Endothelial cell of umbilical vein (primary cell): ENCODE measurements around the gene CAMK2D. TPM values are rescaled to one million over a fixed set of nuclear protein-coding genes. Genes with fewer than 3 reads are reported as not detected.
A peak's percentile ranks its signal among the peaks of the same experiment; 100 is the strongest.

Experiments used
- BruUV-seq: library from RNA; stranded (reverse); fragments of 400-500 nt; replicated peaks from 2 replicates; lab custom pipeline; 2021; lab: Mats Ljungman, UMichigan
- CTCF ChIA-PET: fragments of 300-600, 350-600 bp; sonication (Branson Sonifier 250); formaldehyde crosslinking; loops from one replicate; lab custom pipeline; 2021; ENCODE audit warnings: antibody characterized with exemption, inconsistent platforms; lab: Charles Lee
- POLR2A ChIA-PET: fragments of 300-600, 350-600 bp; sonication (Branson Sonifier 250); formaldehyde crosslinking; loops from one replicate; lab custom pipeline; 2021; ENCODE audit warnings: antibody characterized with exemption, inconsistent platforms; lab: Charles Lee
- DNase-seq: peaks from one replicate; pipeline ENCODE4 v3.0.0-alpha.2; 2011; ENCODE audit warnings: low read depth, low spot score
- FAIRE-seq: peaks from 2 replicates; lab custom pipeline; 2011; peaks lifted over from hg19 to GRCh38; lab: Jason Lieb, UNC
- H2AFZ ChIP-seq: 2 replicates; pipeline ENCODE4 v1.6.0; 2012; ENCODE audit warnings: low read depth, low read length, control low read depth, inconsistent platforms
- H3K27ac ChIP-seq: 2 replicates; pipeline ENCODE4 v1.5.1; 2011; ENCODE audit warnings: low read depth, mild to moderate bottlenecking, control low read depth, low read length, moderate library complexity; ENCODE audit not compliant: insufficient read depth
- H3K27me3 ChIP-seq, 2 experiments: 2 replicates each; pipeline versions ENCODE4 v1.6.0 to v1.6.1; 2011; ENCODE audit warnings: low read length in 2 of 2, mixed read lengths in 1 of 2; ENCODE audit not compliant: control insufficient read depth in 2 of 2, insufficient read depth in 2 of 2
- H3K36me3 ChIP-seq, 2 experiments: 2 replicates in 1 of 2; 3 replicates in 1 of 2; pipeline ENCODE4 v1.5.1; 2011; ENCODE audit warnings: low read length in 2 of 2, mild to moderate bottlenecking in 1 of 2, moderate library complexity in 1 of 2; ENCODE audit not compliant: control insufficient read depth in 2 of 2, insufficient read depth in 2 of 2; ENCODE audit errors: extremely low read depth in 1 of 2
- H3K4me1 ChIP-seq: 3 replicates; pipeline ENCODE4 v1.5.1; 2011; ENCODE audit warnings: mild to moderate bottlenecking, low read length; ENCODE audit not compliant: control insufficient read depth, insufficient read depth; ENCODE audit errors: extremely low read depth
- H3K4me2 ChIP-seq: 2 replicates; pipeline ENCODE4 v1.6.1; 2011; ENCODE audit warnings: low read length, control low read depth, mixed read lengths; ENCODE audit not compliant: insufficient read depth
- H3K4me3 ChIP-seq, 3 experiments: fragments of 200-600 bp in 1 of 3; sonication (generic), shearing (Covaris generic) in 1 of 3; replicated peaks in 1 of 3; 2 replicates each; pipeline ENCODE4 v1.5.1; 2011 to 2016; ENCODE audit warnings: control low read depth in 3 of 3, low read length in 3 of 3, mild to moderate bottlenecking in 2 of 3, inconsistent platforms in 1 of 3, low read depth in 1 of 3, moderate library complexity in 1 of 3; ENCODE audit not compliant: insufficient read depth in 1 of 3
- H3K79me2 ChIP-seq: 2 replicates; pipeline ENCODE4 v1.6.0; 2012; ENCODE audit warnings: low read length, inconsistent platforms; ENCODE audit not compliant: control insufficient read depth, insufficient read depth
- H3K9ac ChIP-seq: replicated peaks from 2 replicates; pipeline ENCODE3; 2011; ENCODE audit warnings: low read length, control low read depth; ENCODE audit not compliant: insufficient read depth; ENCODE audit errors: extremely low read depth
- H3K9me1 ChIP-seq: replicated peaks from 3 replicates; pipeline ENCODE4 v1.6.0; 2011; ENCODE audit warnings: mild to moderate bottlenecking, low read length; ENCODE audit not compliant: control insufficient read depth, insufficient read depth; ENCODE audit errors: extremely low read depth
- H3K9me3 ChIP-seq: replicated peaks from 2 replicates; pipeline ENCODE4 v1.5.1; 2012; ENCODE audit warnings: low read length, inconsistent platforms; ENCODE audit not compliant: control insufficient read depth, insufficient read depth
- H4K20me1 ChIP-seq: replicated peaks from 2 replicates; pipeline ENCODE3; 2011; ENCODE audit warnings: mild to moderate bottlenecking, low read length; ENCODE audit not compliant: control insufficient read depth, insufficient read depth; ENCODE audit errors: extremely low read depth
- EZH2 ChIP-seq: IDR thresholded peaks from 2 replicates; pipeline ENCODE4 v1.6.1; 2012; ENCODE audit warnings: borderline replicate concordance, low read depth, mild to moderate bottlenecking, moderate library complexity, low read length, inconsistent platforms; ENCODE audit not compliant: severe bottlenecking
- GATA2 ChIP-seq: IDR thresholded peaks from 2 replicates; pipeline ENCODE4 v1.7.0; 2011; ENCODE audit warnings: low read depth, mild to moderate bottlenecking, moderate library complexity, mixed read lengths, low read length; ENCODE audit not compliant: insufficient read length, insufficient read depth
- JUN ChIP-seq: IDR thresholded peaks from 2 replicates; pipeline ENCODE4 v1.6.1; 2011; ENCODE audit warnings: borderline replicate concordance, low read depth; ENCODE audit not compliant: insufficient read length, insufficient read depth
- POLR2A ChIP-seq: IDR thresholded peaks from 2 replicates; pipeline ENCODE4 v1.6.1; 2012; ENCODE audit warnings: low read depth, mild to moderate bottlenecking, control low read depth, low read length
- dilution Hi-C: fragments of 300-500 bp; cut with MboI; formaldehyde crosslinking; loops from one replicate; pipeline ENCODE4 v1.15.0; 2019; ENCODE audit warnings: low sequenced_read_pairs; ENCODE audit not compliant: extremely low pct_ligation_motif_present
- intact Hi-C: fragments of 100-400 bp; cut with micrococcal nuclease; formaldehyde crosslinking; loops from one replicate; pipeline ENCODE4 v1.10.0; 2022
- polyA plus RNA-seq, 4 experiments: library from polyadenylated mRNA; depleted of rRNA in 3 of 4; stranded (reverse) in 3 of 4; unstranded in 1 of 4; fragments of >200 nt; gene quantifications; 2 replicates each; pipeline versions ENCODE4 v1.2.1 to v1.2.3, GENCODE V29; 2011 to 2012; ENCODE audit warnings: missing spikeins in 1 of 4
- total RNA-seq: library from RNA; stranded (reverse); gene quantifications from 2 replicates; pipeline ENCODE4 v1.2.3, GENCODE V29; 2021
- TF ChIP-seq, protein P1 (sequence below): IDR thresholded peaks from 2 replicates; pipeline ENCODE4 v1.6.1; 2011; ENCODE audit not compliant: insufficient read depth, insufficient read length
- TF ChIP-seq, protein P2 (sequence below), 2 donors: IDR thresholded peaks; 1 replicate in 1 of 2; 2 replicates in 1 of 2; pipeline ENCODE4 v1.5.1; 2011; ENCODE audit warnings: low read length in 2 of 2, mild to moderate bottlenecking in 2 of 2, moderate library complexity in 2 of 2, control low read depth in 1 of 2, inconsistent platforms in 1 of 2, low read depth in 1 of 2; ENCODE audit not compliant: insufficient read depth in 1 of 2; ENCODE audit errors: extremely low read depth in 1 of 2

Gene CAMK2D
- total and polyA plus RNA-seq, 2 donors (not counting 3 experiments of a cell fraction or from before 2014, with no cell fraction given): 10.4 to 30.7 TPM

DNA sequence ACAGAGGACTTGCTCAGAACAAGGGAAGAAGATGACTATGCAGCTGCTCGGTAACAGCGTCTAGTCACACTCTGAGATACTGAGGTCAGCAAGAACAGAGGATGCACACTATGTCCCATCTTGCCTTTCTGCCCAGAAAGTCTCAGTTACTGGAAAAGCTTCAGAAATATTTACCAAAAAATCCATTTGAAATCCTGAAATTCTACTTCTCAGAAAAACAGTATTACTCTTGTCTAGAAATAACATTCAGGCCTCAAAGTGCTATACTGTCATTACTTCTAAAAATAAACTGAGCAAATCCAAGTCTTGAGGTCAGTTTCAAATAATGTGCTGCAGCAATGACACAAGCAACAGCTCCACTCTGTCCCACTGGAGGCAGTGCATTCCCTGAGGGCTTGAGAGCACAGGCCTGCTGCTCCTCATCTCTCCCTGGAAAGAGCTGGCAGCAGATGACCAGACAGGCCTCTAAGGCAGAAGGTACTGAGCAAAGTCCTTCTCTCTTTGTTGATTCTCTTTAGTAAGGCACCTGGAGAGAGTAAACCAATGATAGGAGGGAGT lies 76.9 kb downstream of the CAMK2D start:
- Histone ChIP-seq H3K4me2 (no peak overlapping the region), H3K27me3 (no peaks in the 10 kb centered on the region), H2AFZ (no peak overlapping the region), H3K27ac (no peak overlapping the region), H3K36me3 (no peaks in the 10 kb centered on the region), H3K4me1 (no peaks in the 10 kb centered on the region), H3K9me3 (no peaks in the 10 kb centered on the region), H4K20me1 (no peaks in the 10 kb centered on the region), H3K9ac (no peak overlapping the region), H3K4me3 (no peak overlapping the region), H3K9me1 (no peaks in the 10 kb centered on the region), H3K79me2 (no peaks in the 10 kb centered on the region)
- ChIA-PET CTCF (interaction anchor here (1.4 kb wide), 1 partner anchor 137 kb away, joined by 7 read pairs; no protein-coding TSS in a partner anchor), POLR2A (no interaction called here)
- TF ChIP-seq POLR2A (no peak), JUN (no peak), EZH2 (no peak), GATA2 (no peak)
- TF ChIP-seq, protein P1, sequence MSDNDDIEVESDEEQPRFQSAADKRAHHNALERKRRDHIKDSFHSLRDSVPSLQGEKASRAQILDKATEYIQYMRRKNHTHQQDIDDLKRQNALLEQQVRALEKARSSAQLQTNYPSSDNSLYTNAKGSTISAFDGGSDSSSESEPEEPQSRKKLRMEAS: no peak
- TF ChIP-seq, protein P2, sequence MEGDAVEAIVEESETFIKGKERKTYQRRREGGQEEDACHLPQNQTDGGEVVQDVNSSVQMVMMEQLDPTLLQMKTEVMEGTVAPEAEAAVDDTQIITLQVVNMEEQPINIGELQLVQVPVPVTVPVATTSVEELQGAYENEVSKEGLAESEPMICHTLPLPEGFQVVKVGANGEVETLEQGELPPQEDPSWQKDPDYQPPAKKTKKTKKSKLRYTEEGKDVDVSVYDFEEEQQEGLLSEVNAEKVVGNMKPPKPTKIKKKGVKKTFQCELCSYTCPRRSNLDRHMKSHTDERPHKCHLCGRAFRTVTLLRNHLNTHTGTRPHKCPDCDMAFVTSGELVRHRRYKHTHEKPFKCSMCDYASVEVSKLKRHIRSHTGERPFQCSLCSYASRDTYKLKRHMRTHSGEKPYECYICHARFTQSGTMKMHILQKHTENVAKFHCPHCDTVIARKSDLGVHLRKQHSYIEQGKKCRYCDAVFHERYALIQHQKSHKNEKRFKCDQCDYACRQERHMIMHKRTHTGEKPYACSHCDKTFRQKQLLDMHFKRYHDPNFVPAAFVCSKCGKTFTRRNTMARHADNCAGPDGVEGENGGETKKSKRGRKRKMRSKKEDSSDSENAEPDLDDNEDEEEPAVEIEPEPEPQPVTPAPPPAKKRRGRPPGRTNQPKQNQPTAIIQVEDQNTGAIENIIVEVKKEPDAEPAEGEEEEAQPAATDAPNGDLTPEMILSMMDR (IDR thresholded peaks at IDR 0.05; ENCODE audit: extremely low read depth in 1 of 2, insufficient read depth in 1 of 2, low read depth in 1 of 2, low read length in 2 of 2): no peak
- dilution Hi-C loops: no loop called here
- BruUV-seq: no TSS peak
- FAIRE-seq (peak; percentile 8), DNase-seq (no peak)
- intact Hi-C loops: no loop called here
